Stomach (tissue), 4 donors: Measurements from ENCODE around the gene TRIM29.

Experiments
- CTCF ChIP-seq, 7 experiments: fragments of 450-650 bp in 4 of 7; fragments of 200-600 bp in 3 of 7; sonication (generic) in 3 of 7; IDR thresholded peaks; one replicate each; pipeline ENCODE4 v1.5.1; 2016 to 2019; ENCODE audit warnings: antibody characterized with exemption in 7 of 7, control low read depth in 2 of 7, mild to moderate bottlenecking in 1 of 7
- EP300 ChIP-seq: sonication (generic); formaldehyde crosslinking; IDR thresholded peaks from one replicate; pipeline ENCODE4 v1.6.1; 2017; ENCODE audit warnings: antibody characterized with exemption
- POLR2A ChIP-seq, 4 donors: fragments of 450-650 bp; IDR thresholded peaks; one replicate each; pipeline ENCODE4 v1.6.1; 2016; ENCODE audit warnings: antibody characterized with exemption in 4 of 4, control low read depth in 2 of 4, mild to moderate bottlenecking in 1 of 4, moderate library complexity in 1 of 4

GRCh38 chr11:120124355-120124754 is 13.6 kb downstream of the TRIM29 start:
- TF ChIP-seq CTCF (IDR thresholded peaks at IDR 0.05) (no peak), POLR2A (IDR thresholded peaks at IDR 0.05) (no peak), EP300 (no peak)
